Ovary (tissue), 3 donors: Measurements from ENCODE around the gene CTSO.

Experiments
- EP300 ChIP-seq: sonication (generic); formaldehyde crosslinking; IDR thresholded peaks from one replicate; pipeline ENCODE4 v1.6.1; 2017; ENCODE audit warnings: antibody characterized with exemption
- TF ChIP-seq, protein P1 (sequence below), 3 donors: fragments of 450-650 bp in 2 of 3; fragments of 200-600 bp in 1 of 3; IDR thresholded peaks; one replicate each; pipeline versions ENCODE4 v1.5.1 to v1.8.0; 2016 to 2022; ENCODE audit warnings: antibody characterized with exemption in 3 of 3, mild to moderate bottlenecking in 1 of 3
- donor health status: DM: no; HTN: no; CAD: no.

DNA sequence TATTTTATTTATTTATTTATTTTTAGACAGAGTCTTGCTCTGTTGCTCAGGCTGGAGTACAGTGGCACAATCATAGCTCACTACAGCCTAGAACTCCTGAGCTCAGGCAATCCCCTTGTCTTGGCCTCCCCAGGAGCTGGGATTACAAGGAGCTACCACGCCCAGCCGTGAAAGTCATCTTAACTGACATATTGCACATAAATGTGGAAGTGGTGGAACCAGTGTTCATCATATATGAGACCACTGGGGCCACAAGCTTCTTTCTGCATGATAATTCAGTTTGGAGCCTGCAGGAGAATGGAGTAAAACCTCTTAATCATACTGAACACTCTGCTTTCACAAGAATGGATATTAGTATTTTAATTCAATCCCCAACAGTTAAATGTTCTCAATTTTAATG is 12.5 kb upstream of the CTSO start:
- TF ChIP-seq, protein P1, sequence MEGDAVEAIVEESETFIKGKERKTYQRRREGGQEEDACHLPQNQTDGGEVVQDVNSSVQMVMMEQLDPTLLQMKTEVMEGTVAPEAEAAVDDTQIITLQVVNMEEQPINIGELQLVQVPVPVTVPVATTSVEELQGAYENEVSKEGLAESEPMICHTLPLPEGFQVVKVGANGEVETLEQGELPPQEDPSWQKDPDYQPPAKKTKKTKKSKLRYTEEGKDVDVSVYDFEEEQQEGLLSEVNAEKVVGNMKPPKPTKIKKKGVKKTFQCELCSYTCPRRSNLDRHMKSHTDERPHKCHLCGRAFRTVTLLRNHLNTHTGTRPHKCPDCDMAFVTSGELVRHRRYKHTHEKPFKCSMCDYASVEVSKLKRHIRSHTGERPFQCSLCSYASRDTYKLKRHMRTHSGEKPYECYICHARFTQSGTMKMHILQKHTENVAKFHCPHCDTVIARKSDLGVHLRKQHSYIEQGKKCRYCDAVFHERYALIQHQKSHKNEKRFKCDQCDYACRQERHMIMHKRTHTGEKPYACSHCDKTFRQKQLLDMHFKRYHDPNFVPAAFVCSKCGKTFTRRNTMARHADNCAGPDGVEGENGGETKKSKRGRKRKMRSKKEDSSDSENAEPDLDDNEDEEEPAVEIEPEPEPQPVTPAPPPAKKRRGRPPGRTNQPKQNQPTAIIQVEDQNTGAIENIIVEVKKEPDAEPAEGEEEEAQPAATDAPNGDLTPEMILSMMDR (IDR thresholded peaks at IDR 0.05) = no peak
- TF ChIP-seq EP300 = no peak
